ENCODE results near the gene PDE12. TPM values are rescaled to one million over a fixed set of nuclear protein-coding genes. Genes with fewer than 3 reads are reported as not detected.

The PDE12 gene
- total and polyA plus RNA-seq, 11 donors = 2.7 to 14.6 (median 12.6) TPM

- Histone ChIP-seq H3K4me3 (no peak overlapping the region), H3K9me3 (peaks cover 0 to 6% (median 0%) of the 10 kb centered on the region in 12 donors), H3K27me3 (no peaks in the 10 kb centered on the region), H3K4me1 (no peaks in the 10 kb centered on the region), H3K27ac (no peak overlapping the region), H3K36me3 (peaks cover 0 to 10% (median 0%) of the 10 kb centered on the region in 9 donors)
- 55 to 93% (median 70%) methylated on average over 3 of the region's 3 CpGs for WGBS, 4 donors
- TF ChIP-seq POLR2A (IDR thresholded peaks at IDR 0.05) (no peak), CTCF (IDR thresholded peaks at IDR 0.05) (no peak)
- intact Hi-C loops (cut with DNase I) = no loop called here
- no peak for DNase-seq
- no peak for ATAC-seq
These were observed 60.2 kb downstream of the PDE12 start for GRCh38 chr3:57616233-57616632.

Other genes starting within 250 kb of the PDE12 start
- under 1 TPM in 3 of 9 donors, not detected in 6; 0.20 to 0.42 (median 0.32) TPM for gene DNAH12, start 11.9 kb upstream of the PDE12 start, total RNA-seq
- under 1 TPM in 1 of 2 donors, not detected in 1; 0.04 TPM for gene DNAH12, start 11.9 kb upstream of the PDE12 start, polyA plus RNA-seq
- gene ARF4, start 41.1 kb downstream of the PDE12 start, total RNA-seq = 10 to 100 TPM; 56.6 to 99.8 (median 74.6) TPM
- gene ARF4, start 41.1 kb downstream of the PDE12 start, polyA plus RNA-seq = 100 to 1,000 TPM in 1 of 2 donors, 10 to 100 TPM in 1; 37.9 to 159 TPM
- gene DENND6A, start 136.8 kb downstream of the PDE12 start, total RNA-seq = 10 to 100 TPM; 12.3 to 27.9 (median 18.6) TPM
- gene DENND6A, start 136.8 kb downstream of the PDE12 start, polyA plus RNA-seq = 1 to 10 TPM; 4.9 to 6.3 TPM
- 100 to 1,000 TPM; 163 to 534 (median 290) TPM for gene SLMAP, start 200.0 kb downstream of the PDE12 start, total RNA-seq
- gene SLMAP, start 200.0 kb downstream of the PDE12 start, polyA plus RNA-seq = 100 to 1,000 TPM in 1 of 2 donors, 10 to 100 TPM in 1; 96.4 to 157 TPM